ENCODE measurements around the gene B4GALT6.

Gene B4GALT6

GRCh38 chr18:31636387-31636786 lies 48.0 kb downstream of the B4GALT6 start:
- in situ Hi-C loops (cut with MboI; ENCODE audit: low sequenced_read_pairs) = no loop called here

GRCh38 chr18:31634331-31634713 lies 50.1 kb downstream of the B4GALT6 start:
- in situ Hi-C loops (cut with MboI; ENCODE audit: low sequenced_read_pairs) = no loop called here

GRCh38 chr18:31633392-31634330 lies 50.7 kb downstream of the B4GALT6 start:
- in situ Hi-C loops (cut with MboI; ENCODE audit: low sequenced_read_pairs) = no loop called here

- in situ Hi-C loops (cut with MboI; ENCODE audit: low sequenced_read_pairs) = no loop called here
Measured at GRCh38 chr18:31632356-31632755, 52.0 kb downstream of the B4GALT6 start.

- in situ Hi-C loops (cut with MboI; ENCODE audit: low sequenced_read_pairs) = no loop called here
Measured at GRCh38 chr18:31631526-31631925, 52.9 kb downstream of the B4GALT6 start.

GRCh38 chr18:31630549-31630948 lies 53.8 kb downstream of the B4GALT6 start:
- in situ Hi-C loops (cut with MboI; ENCODE audit: low sequenced_read_pairs) = no loop called here

- in situ Hi-C loops (cut with MboI; ENCODE audit: low sequenced_read_pairs) = no loop called here
Measured at GRCh38 chr18:31626409-31626808, 58.0 kb downstream of the B4GALT6 start.

GRCh38 chr18:31624892-31625640 lies 59.3 kb downstream of the B4GALT6 start:
- in situ Hi-C loops (cut with MboI; ENCODE audit: low sequenced_read_pairs) = no loop called here

GRCh38 chr18:31619291-31619690 lies 65.1 kb downstream of the B4GALT6 start:
- in situ Hi-C loops (cut with MboI; ENCODE audit: low sequenced_read_pairs) = no loop called here

GRCh38 chr18:31618801-31619200 lies 65.6 kb downstream of the B4GALT6 start:
- in situ Hi-C loops (cut with MboI; ENCODE audit: low sequenced_read_pairs) = no loop called here

GRCh38 chr18:31617031-31617717 lies 67.2 kb downstream of the B4GALT6 start:
- in situ Hi-C loops (cut with MboI; ENCODE audit: low sequenced_read_pairs) = no loop called here

GRCh38 chr18:31616586-31616985 lies 67.8 kb downstream of the B4GALT6 start:
- in situ Hi-C loops (cut with MboI; ENCODE audit: low sequenced_read_pairs) = no loop called here

GRCh38 chr18:31614044-31614443 lies 70.3 kb downstream of the B4GALT6 start:
- in situ Hi-C loops (cut with MboI; ENCODE audit: low sequenced_read_pairs) = no loop called here

- in situ Hi-C loops (cut with MboI; ENCODE audit: low sequenced_read_pairs) = no loop called here
Measured at GRCh38 chr18:31612124-31612523, 72.3 kb downstream of the B4GALT6 start.

GRCh38 chr18:31611511-31611910 lies 72.9 kb downstream of the B4GALT6 start:
- in situ Hi-C loops (cut with MboI; ENCODE audit: low sequenced_read_pairs) = no loop called here

GRCh38 chr18:31610286-31611205 lies 73.8 kb downstream of the B4GALT6 start:
- in situ Hi-C loops (cut with MboI; ENCODE audit: low sequenced_read_pairs) = no loop called here

- in situ Hi-C loops (cut with MboI; ENCODE audit: low sequenced_read_pairs) = no loop called here
Measured at GRCh38 chr18:31609886-31610285, 74.5 kb downstream of the B4GALT6 start.

- in situ Hi-C loops (cut with MboI; ENCODE audit: low sequenced_read_pairs) = no loop called here
Measured at GRCh38 chr18:31607384-31607783, 77.0 kb downstream of the B4GALT6 start.

- in situ Hi-C loops (cut with MboI; ENCODE audit: low sequenced_read_pairs) = no loop called here
Measured at GRCh38 chr18:31606265-31606664, 78.1 kb downstream of the B4GALT6 start.

GRCh38 chr18:31603315-31603714 lies 81.1 kb downstream of the B4GALT6 start:
- in situ Hi-C loops (cut with MboI; ENCODE audit: low sequenced_read_pairs) = no loop called here
